ENCODE measurements around the gene XRCC2. TPM values are rescaled to one million over a fixed set of nuclear protein-coding genes. Genes with fewer than 3 reads are reported as not detected.

The XRCC2 gene
- total and polyA plus RNA-seq, 2 of the 4 experiments (the other 2 are of a cell fraction): 2.2 to 3.6 TPM

- no peaks in the 10 kb centered on the region for H4K20me1 ChIP-seq (ENCODE audit: insufficient read depth, low read length)
- H2BK15ac ChIP-seq (ENCODE audit: low read depth, low read length): no peak overlapping the region
- no peak overlapping the region for H4K5ac ChIP-seq (ENCODE audit: low read depth, low read length)
- peak overlapping the region; percentile 9 for H2AFZ ChIP-seq (replicated peaks; ENCODE audit: low read length, poor library complexity)
- no peak for ATAC-seq (ENCODE audit: low read depth)
- H2AK9ac ChIP-seq (replicated peaks; ENCODE audit: low read depth, low read length, poor library complexity): no peak overlapping the region
- H3K4ac ChIP-seq (ENCODE audit: low read depth, low read length): no peak overlapping the region
- H2BK5ac ChIP-seq (ENCODE audit: low read depth, low read length, poor library complexity, severe bottlenecking): no peak overlapping the region
- no peaks in the 10 kb centered on the region for H3K36me3 ChIP-seq (ENCODE audit: control insufficient read depth, insufficient read depth, low read length)
- no peak overlapping the region for H3K23ac ChIP-seq (ENCODE audit: low read depth, low read length)
- H3K4me3 ChIP-seq (ENCODE audit: insufficient read depth, low read depth, low read length): no peak overlapping the region
- no peak overlapping the region for H3K18ac ChIP-seq (ENCODE audit: low read depth, low read length)
- intact Hi-C loops (cut with micrococcal nuclease) (no loop called here), in situ Hi-C loops (cut with MboI; ENCODE audit: low sequenced_read_pairs) (no loop called here), dilution Hi-C loops (cut with HindIII; ENCODE audit: low sequenced_read_pairs, unreplicated experiment) (no loop called here)
- ChIA-PET POLR2A (ENCODE audit: unreplicated experiment) (no interaction called here), CTCF (interaction anchor here (0.5 kb wide), 1 partner anchor 34 kb away, joined by 5 read pairs; no protein-coding TSS in a partner anchor)
- DNase-seq: no peak
- no peak overlapping the region for H3K27ac ChIP-seq (ENCODE audit: insufficient read depth, low read length)
- H3K56ac ChIP-seq (ENCODE audit: extremely low read depth, insufficient read depth, low read length): no peak overlapping the region
- no peaks in the 10 kb centered on the region for H3K4me1 ChIP-seq (ENCODE audit: control insufficient read depth, insufficient read depth, low read length)
- TF ChIP-seq MXI1 (IDR thresholded peaks at IDR 0.05; ENCODE audit: borderline replicate concordance, low read depth, low read length) (no peak), BHLHE40 (IDR thresholded peaks at IDR 0.05; ENCODE audit: low read depth, low read length) (no peak), USF2 (IDR thresholded peaks at IDR 0.05; ENCODE audit: low read depth, low read length) (no peak), RCOR1 (IDR thresholded peaks at IDR 0.05; ENCODE audit: insufficient replicate concordance, low read length) (no peak), NFE2L2 (IDR thresholded peaks at IDR 0.05; ENCODE audit: low read depth, low read length) (no peak)
- WGBS, 2 experiments (ENCODE audit: extremely low coverage in 2 of 2, insufficient read length in 1 of 2): 100% methylated on average over 1 of the region's 1 CpG; no CpG with 5 or more reads in 1 of the 2 experiments
- H3K79me1 ChIP-seq (ENCODE audit: low read depth in 1 of 2, low read length in 2 of 2): peaks cover 14 to 15% of the 10 kb centered on the region in 2 experiments; a peak in 3 of 4 replicates
- H3K14ac ChIP-seq (replicated peaks; ENCODE audit: low read depth, low read length): no peak overlapping the region
- H2AK5ac ChIP-seq (ENCODE audit: low read depth, low read length): no peak overlapping the region
- no peak overlapping the region for H2BK20ac ChIP-seq (ENCODE audit: low read depth, low read length)
- no peak overlapping the region for H4K91ac ChIP-seq (ENCODE audit: insufficient read depth, low read depth, low read length)
- no peaks in the 10 kb centered on the region for H3K9me3 ChIP-seq (ENCODE audit: control insufficient read depth, insufficient read depth, low read length)
- no TSS peak for BruUV-seq (replicated peaks)
- no peak overlapping the region for H3K4me2 ChIP-seq (ENCODE audit: low read depth, low read length)
- H4K8ac ChIP-seq (ENCODE audit: low read depth in 2 of 2, low read length in 2 of 2): no peak overlapping the region
- H3K9me1 ChIP-seq (ENCODE audit: insufficient read depth, low read length): no peaks in the 10 kb centered on the region
- no peaks in the 10 kb centered on the region for H3K27me3 ChIP-seq (ENCODE audit: control insufficient read depth, insufficient read depth, low read length)
- no peak overlapping the region for H2BK120ac ChIP-seq (ENCODE audit: low read depth, low read length)
- H3K9ac ChIP-seq (ENCODE audit: low read depth, low read length): no peak overlapping the region
Observed at GRCh38 chr7:152661479-152661878, 14.5 kb downstream of the XRCC2 start.

Data from IMR-90 (cell line).